Esophagus muscularis mucosa (tissue), 4 donors: ENCODE data around the gene B9D2.

ENCODE experiments used
- CTCF ChIP-seq, 3 experiments: fragments of 200-600 bp in 2 of 3; fragments of 450-650 bp in 1 of 3; sonication (generic) in 2 of 3; IDR thresholded peaks; one replicate each; pipeline ENCODE4 v1.5.1; 2017 to 2019; ENCODE audit warnings: antibody characterized with exemption in 3 of 3, mild to moderate bottlenecking in 2 of 3, moderate library complexity in 1 of 3
- EP300 ChIP-seq: sonication (generic); formaldehyde crosslinking; IDR thresholded peaks from one replicate; pipeline ENCODE4 v1.6.1; 2017; ENCODE audit warnings: antibody characterized with exemption
- POLR2A ChIP-seq: fragments of 450-650 bp; IDR thresholded peaks from one replicate; pipeline ENCODE4 v1.6.1; 2017; ENCODE audit warnings: antibody characterized with exemption, moderate library complexity, mild to moderate bottlenecking, low read depth

GRCh38 chr19:41362143-41362847 is 1.7 kb downstream of the B9D2 start:
- no peak for TF ChIP-seq CTCF (IDR thresholded peaks at IDR 0.05)
- TF ChIP-seq EP300, result no peak
- no peak for TF ChIP-seq POLR2A
